GM12878 (cell line): ENCODE results near the gene SIM2. TPM values are rescaled to one million over a fixed set of nuclear protein-coding genes. Genes with fewer than 3 reads are reported as not detected.

Source experiments
- ATAC-seq: fragments of 200-7000 bp; cut with Tn5 transposase; 3 replicates; pipeline ENCODE4 v1.9.1; 2020; ENCODE audit warnings: mild to moderate bottlenecking, moderate library complexity
- BruUV-seq: library from RNA; stranded (reverse); fragments of 400-500 nt; replicated peaks from 2 replicates; lab custom pipeline; 2021; lab: Mats Ljungman, UMichigan
- CTCF ChIA-PET: fragments of 300-600 bp; sonication (Branson Sonifier 250); formaldehyde crosslinking; extraction: SDS; loops from one replicate; lab custom pipeline; 2021; ENCODE audit warnings: inconsistent platforms; lab: Yijun Ruan, JAX
- POLR2A ChIA-PET: fragments of 350-600 bp; formaldehyde crosslinking; extraction: SDS; loops from one replicate; lab custom pipeline; 2021; ENCODE audit warnings: inconsistent platforms; lab: Charles Lee
- RAD21 ChIA-PET: fragments of 300-600 bp; sonication (Branson Sonifier 250); formaldehyde crosslinking; loops from one replicate; lab custom pipeline; 2023; ENCODE audit warnings: antibody characterized with exemption; ENCODE audit not compliant: unreplicated experiment; lab: Charles Lee
- SMC1A ChIA-PET: fragments of 300-600 bp; sonication (Branson Sonifier 250); formaldehyde crosslinking; loops from one replicate; lab custom pipeline; 2023; ENCODE audit not compliant: unreplicated experiment, uncharacterized antibody; lab: Charles Lee
- DNase-seq: peaks from one replicate; pipeline ENCODE4 v3.0.0-alpha.2; 2011; ENCODE audit warnings: low read depth, low spot score
- FAIRE-seq: peaks from 3 replicates; lab custom pipeline; 2011; peaks lifted over from hg19 to GRCh38; lab: Jason Lieb, UNC
- H2AFZ ChIP-seq: 2 replicates; pipeline ENCODE4 v1.6.0; 2011; ENCODE audit warnings: low read depth, low read length, control low read depth; ENCODE audit not compliant: control insufficient read depth
- H3K27ac ChIP-seq: 2 replicates; pipeline ENCODE4 v1.5.1; 2011; ENCODE audit warnings: control low read depth; ENCODE audit not compliant: control insufficient read depth, insufficient read depth
- H3K27me3 ChIP-seq, 2 experiments: replicated peaks in 1 of 2; 2 replicates each; pipeline versions ENCODE4 v1.6.0 to v1.6.1; 2011; ENCODE audit warnings: low read length in 1 of 2; ENCODE audit not compliant: control insufficient read depth in 2 of 2, insufficient read depth in 2 of 2
- H3K36me3 ChIP-seq, 2 experiments: 2 replicates each; pipeline ENCODE4 v1.5.1; 2011; ENCODE audit warnings: low read length in 1 of 2; ENCODE audit not compliant: control insufficient read depth in 2 of 2, insufficient read depth in 2 of 2
- H3K4me1 ChIP-seq: 2 replicates; pipeline ENCODE4 v1.6.1; 2011; ENCODE audit warnings: mild to moderate bottlenecking, low read length, moderate library complexity, mixed read lengths; ENCODE audit not compliant: control insufficient read depth, insufficient read depth
- H3K4me2 ChIP-seq: 2 replicates; pipeline ENCODE4 v1.6.0; 2011; ENCODE audit warnings: control low read depth; ENCODE audit not compliant: control insufficient read depth, insufficient read depth
- H3K4me3 ChIP-seq: fragments of 200-600 bp; sonication (generic); 2 replicates; pipeline ENCODE4 v1.5.1; 2016
- H3K79me2 ChIP-seq: 2 replicates; pipeline ENCODE4 v1.6.0; 2011; ENCODE audit warnings: low read length; ENCODE audit not compliant: control insufficient read depth, insufficient read depth
- H3K9ac ChIP-seq: 2 replicates; pipeline ENCODE4 v1.8.0; 2011; ENCODE audit warnings: low read length, control low read depth, mixed read lengths; ENCODE audit not compliant: control insufficient read depth, insufficient read depth
- H3K9me3 ChIP-seq: replicated peaks from 3 replicates; pipeline ENCODE4 v1.5.1; 2011; ENCODE audit warnings: mild to moderate bottlenecking, low read length; ENCODE audit not compliant: control insufficient read depth, insufficient read depth
- H4K20me1 ChIP-seq: 2 replicates; pipeline ENCODE4 v1.6.0; 2011; ENCODE audit not compliant: control insufficient read depth, insufficient read depth
- ATF7 ChIP-seq: fragments of 450-650 bp; IDR thresholded peaks from 2 replicates; pipeline ENCODE4 v1.6.1; 2016; ENCODE audit warnings: low read depth, mild to moderate bottlenecking
- BACH1 ChIP-seq: fragments of 450-650 bp; IDR thresholded peaks from 2 replicates; pipeline ENCODE4 v1.6.1; 2017; ENCODE audit warnings: mild to moderate bottlenecking, borderline replicate concordance
- BRCA1 ChIP-seq: IDR thresholded peaks from 2 replicates; pipeline ENCODE4 v1.6.1; 2011; ENCODE audit warnings: low read depth, low read length, improper control_type of control experiment
- CHD2 ChIP-seq: IDR thresholded peaks from 2 replicates; pipeline ENCODE4 v1.6.1; 2011; ENCODE audit warnings: low read depth, low read length, improper control_type of control experiment, borderline replicate concordance
- FOXK2 ChIP-seq: fragments of 450-650 bp; IDR thresholded peaks from 2 replicates; pipeline ENCODE4 v1.6.1; 2017; ENCODE audit warnings: mild to moderate bottlenecking, moderate library complexity
- MXI1 ChIP-seq: fragments of 150-350 bp; IDR thresholded peaks from 2 replicates; pipeline ENCODE4 v1.6.1; 2011; ENCODE audit warnings: low read depth, mild to moderate bottlenecking, inconsistent platforms, low read length, improper control_type of control experiment
- NR2F1 ChIP-seq: fragments of 450-650 bp; conservative IDR thresholded peaks from 2 replicates; pipeline ENCODE4 v1.6.1; 2017; ENCODE audit warnings: mild to moderate bottlenecking
- RAD51 ChIP-seq: fragments of 450-650 bp; IDR thresholded peaks from 2 replicates; pipeline ENCODE4 v1.6.1; 2016; ENCODE audit warnings: moderate library complexity, mild to moderate bottlenecking, inconsistent platforms
- SIX5 ChIP-seq: IDR thresholded peaks from 2 replicates; pipeline ENCODE4 v1.6.1; 2011; ENCODE audit warnings: mild to moderate bottlenecking, low read depth, low read length, moderate library complexity; ENCODE audit not compliant: severe bottlenecking
- SPI1 ChIP-seq: IDR thresholded peaks from 2 replicates; pipeline ENCODE4 v1.6.1; 2011; ENCODE audit warnings: low read depth, mild to moderate bottlenecking, low read length, moderate library complexity, borderline replicate concordance; ENCODE audit not compliant: insufficient read depth
- STAT3 ChIP-seq: IDR thresholded peaks from 2 replicates; pipeline ENCODE4 v1.6.1; 2011; ENCODE audit warnings: low read depth, low read length, improper control_type of control experiment
- ZNF622 ChIP-seq: fragments of 450-650 bp; IDR thresholded peaks from 2 replicates; pipeline ENCODE4 v1.6.1; 2017; ENCODE audit warnings: mild to moderate bottlenecking, inconsistent platforms
- ZZZ3 ChIP-seq: IDR thresholded peaks from 2 replicates; pipeline ENCODE4 v1.6.1; 2011; ENCODE audit warnings: low read depth; ENCODE audit not compliant: control insufficient read depth, insufficient read length
- WGBS: methylation state at CpG from one replicate; pipeline ENCODE4 v1.1.6; 2016; ENCODE audit warnings: low lambda C conversion rate; ENCODE audit not compliant: insufficient replicate concordance, insufficient coverage; ENCODE audit errors: missing lambda C conversion rate; 5-methylcytosine and 5-hydroxymethylcytosine counted together
- in situ Hi-C: fragments of 300-500 bp; cut with MboI; formaldehyde crosslinking; loops from 9 replicates; pipeline ENCODE4 v1.14.3; 2018; ENCODE audit warnings: mixed read lengths
- intact Hi-C: fragments of 100-400 bp; cut with micrococcal nuclease; formaldehyde crosslinking; loops from one replicate; pipeline ENCODE4 v1.14.2; 2022; ENCODE audit not compliant: unreplicated experiment
- polyA plus RNA-seq, 11 experiments: library from polyadenylated mRNA; depleted of rRNA in 4 of 11; unstranded in 6 of 11; stranded (reverse) in 5 of 11; fragments of >200 nt; fragmentation: Nextera tagmentation in 4 of 11; fragmentation: Illumina TruSeq in 1 of 11; extraction: Ambion mirVana in 4 of 11; extraction: Trizol in 1 of 11; gene quantifications; 1 replicate in 1 of 11; 2 replicates in 10 of 11; pipeline versions ENCODE4 v1.2.1 to v1.2.3, GENCODE V29; 2011 to 2016; ENCODE audit warnings: inconsistent platforms in 2 of 11, missing spikeins in 2 of 11, low read depth in 1 of 11
- total RNA-seq, 4 experiments: library from RNA; depleted of rRNA in 3 of 4; stranded (reverse); fragments of >200 nt in 3 of 4; fragmentation: Illumina TruSeq in 1 of 4; extraction: Trizol in 1 of 4; gene quantifications; 2 replicates each; pipeline versions ENCODE4 v1.2.1 to v1.2.3, GENCODE V29; 2013 to 2021
- TF ChIP-seq, protein P1 (sequence below): IDR thresholded peaks from 2 replicates; pipeline ENCODE4 v1.6.1; 2011; ENCODE audit warnings: mild to moderate bottlenecking, low read depth, low read length, moderate library complexity; ENCODE audit not compliant: insufficient replicate concordance
- TF ChIP-seq, protein P2 (sequence below): fragments of 450-650 bp; IDR thresholded peaks from 2 replicates; pipeline ENCODE4 v1.6.1; 2016; ENCODE audit warnings: mild to moderate bottlenecking
- TF ChIP-seq, protein P3 (sequence below): fragments of 450-650 bp; IDR thresholded peaks from 2 replicates; pipeline ENCODE4 v1.6.1; 2016; ENCODE audit warnings: mild to moderate bottlenecking, moderate library complexity, borderline replicate concordance

SIM2 gene
- total and polyA plus RNA-seq, 10 of the 15 experiments (the other 5 are each of a cell fraction or from before 2014, with no cell fraction given), result 0.02 to 0.15 (median 0.05) TPM; not detected in 7

DNA sequence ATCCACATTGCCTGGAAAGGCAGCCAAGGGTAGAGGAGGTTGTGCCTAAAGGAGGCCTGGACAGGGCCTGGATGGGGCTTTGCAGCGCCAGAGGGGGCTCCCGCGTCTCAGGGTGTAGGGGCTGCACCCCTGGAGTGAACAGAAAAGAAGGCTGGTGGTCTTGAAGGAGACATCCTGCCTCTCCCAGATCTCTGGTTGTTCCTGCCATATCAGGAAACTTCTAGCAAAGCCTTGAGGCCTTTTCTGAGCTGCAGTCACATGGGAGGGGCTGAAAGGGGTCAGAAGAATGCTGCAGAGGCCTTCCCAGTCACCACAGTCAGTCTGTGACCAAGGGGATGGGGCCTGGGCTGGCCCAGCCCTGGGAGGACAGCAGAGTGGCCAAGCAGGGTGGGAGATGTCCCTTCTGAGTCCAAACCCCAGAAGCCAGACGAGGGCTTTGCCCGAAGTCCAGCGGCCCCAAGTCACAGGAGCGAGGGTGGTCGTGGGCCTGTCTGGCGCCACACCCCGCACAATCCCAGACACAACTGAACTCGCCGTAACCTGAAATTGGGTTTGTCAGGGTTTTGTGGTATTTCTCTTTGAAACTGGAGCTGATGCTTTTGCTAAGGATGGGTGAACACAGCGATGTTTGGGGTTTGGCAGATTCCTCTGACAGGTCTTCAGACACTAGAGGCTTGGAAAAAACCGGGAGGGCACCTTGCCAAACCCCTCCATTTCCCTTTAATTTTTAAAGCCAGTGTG, 29.6 kb downstream of the SIM2 start:
- FAIRE-seq, result no peak
- Histone ChIP-seq H3K9ac (no peak overlapping the region), H3K9me3 (no peaks in the 10 kb centered on the region), H3K27me3 (no peaks in the 10 kb centered on the region; a peak in 2 of 4 replicates), H3K36me3 (no peaks in the 10 kb centered on the region), H3K79me2 (no peaks in the 10 kb centered on the region), H3K4me3 (no peak overlapping the region), H3K27ac (no peak overlapping the region), H3K4me1 (no peaks in the 10 kb centered on the region), H4K20me1 (no peaks in the 10 kb centered on the region), H2AFZ (no peak overlapping the region), H3K4me2 (no peak overlapping the region)
- no TSS peak for BruUV-seq
- ChIA-PET SMC1A (no interaction called here), POLR2A (no interaction called here), RAD21 (no interaction called here), CTCF (no interaction called here)
- intact Hi-C loops, result loop anchor here (10.0 kb wide), 1 partner anchor 304 kb away; no protein-coding TSS in a partner anchor
- ATAC-seq, result no peak
- WGBS, result 37% methylated on average over 14 of the region's 14 CpGs
- no peak for DNase-seq
- in situ Hi-C loops, result no loop called here
- TF ChIP-seq RAD51 (no peak), BACH1 (no peak), CHD2 (no peak), ZNF622 (no peak), SPI1 (no peak), BRCA1 (no peak), ATF7 (no peak), ZZZ3 (no peak), FOXK2 (no peak), STAT3 (no peak), SIX5 (no peak), MXI1 (no peak), NR2F1 (no peak)
- TF ChIP-seq, protein P1, sequence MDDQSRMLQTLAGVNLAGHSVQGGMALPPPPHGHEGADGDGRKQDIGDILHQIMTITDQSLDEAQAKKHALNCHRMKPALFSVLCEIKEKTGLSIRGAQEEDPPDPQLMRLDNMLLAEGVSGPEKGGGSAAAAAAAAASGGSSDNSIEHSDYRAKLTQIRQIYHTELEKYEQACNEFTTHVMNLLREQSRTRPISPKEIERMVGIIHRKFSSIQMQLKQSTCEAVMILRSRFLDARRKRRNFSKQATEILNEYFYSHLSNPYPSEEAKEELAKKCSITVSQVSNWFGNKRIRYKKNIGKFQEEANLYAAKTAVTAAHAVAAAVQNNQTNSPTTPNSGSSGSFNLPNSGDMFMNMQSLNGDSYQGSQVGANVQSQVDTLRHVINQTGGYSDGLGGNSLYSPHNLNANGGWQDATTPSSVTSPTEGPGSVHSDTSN, result no peak
- TF ChIP-seq, protein P2, sequence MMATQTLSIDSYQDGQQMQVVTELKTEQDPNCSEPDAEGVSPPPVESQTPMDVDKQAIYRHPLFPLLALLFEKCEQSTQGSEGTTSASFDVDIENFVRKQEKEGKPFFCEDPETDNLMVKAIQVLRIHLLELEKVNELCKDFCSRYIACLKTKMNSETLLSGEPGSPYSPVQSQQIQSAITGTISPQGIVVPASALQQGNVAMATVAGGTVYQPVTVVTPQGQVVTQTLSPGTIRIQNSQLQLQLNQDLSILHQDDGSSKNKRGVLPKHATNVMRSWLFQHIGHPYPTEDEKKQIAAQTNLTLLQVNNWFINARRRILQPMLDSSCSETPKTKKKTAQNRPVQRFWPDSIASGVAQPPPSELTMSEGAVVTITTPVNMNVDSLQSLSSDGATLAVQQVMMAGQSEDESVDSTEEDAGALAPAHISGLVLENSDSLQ, result no peak
- TF ChIP-seq, protein P3, sequence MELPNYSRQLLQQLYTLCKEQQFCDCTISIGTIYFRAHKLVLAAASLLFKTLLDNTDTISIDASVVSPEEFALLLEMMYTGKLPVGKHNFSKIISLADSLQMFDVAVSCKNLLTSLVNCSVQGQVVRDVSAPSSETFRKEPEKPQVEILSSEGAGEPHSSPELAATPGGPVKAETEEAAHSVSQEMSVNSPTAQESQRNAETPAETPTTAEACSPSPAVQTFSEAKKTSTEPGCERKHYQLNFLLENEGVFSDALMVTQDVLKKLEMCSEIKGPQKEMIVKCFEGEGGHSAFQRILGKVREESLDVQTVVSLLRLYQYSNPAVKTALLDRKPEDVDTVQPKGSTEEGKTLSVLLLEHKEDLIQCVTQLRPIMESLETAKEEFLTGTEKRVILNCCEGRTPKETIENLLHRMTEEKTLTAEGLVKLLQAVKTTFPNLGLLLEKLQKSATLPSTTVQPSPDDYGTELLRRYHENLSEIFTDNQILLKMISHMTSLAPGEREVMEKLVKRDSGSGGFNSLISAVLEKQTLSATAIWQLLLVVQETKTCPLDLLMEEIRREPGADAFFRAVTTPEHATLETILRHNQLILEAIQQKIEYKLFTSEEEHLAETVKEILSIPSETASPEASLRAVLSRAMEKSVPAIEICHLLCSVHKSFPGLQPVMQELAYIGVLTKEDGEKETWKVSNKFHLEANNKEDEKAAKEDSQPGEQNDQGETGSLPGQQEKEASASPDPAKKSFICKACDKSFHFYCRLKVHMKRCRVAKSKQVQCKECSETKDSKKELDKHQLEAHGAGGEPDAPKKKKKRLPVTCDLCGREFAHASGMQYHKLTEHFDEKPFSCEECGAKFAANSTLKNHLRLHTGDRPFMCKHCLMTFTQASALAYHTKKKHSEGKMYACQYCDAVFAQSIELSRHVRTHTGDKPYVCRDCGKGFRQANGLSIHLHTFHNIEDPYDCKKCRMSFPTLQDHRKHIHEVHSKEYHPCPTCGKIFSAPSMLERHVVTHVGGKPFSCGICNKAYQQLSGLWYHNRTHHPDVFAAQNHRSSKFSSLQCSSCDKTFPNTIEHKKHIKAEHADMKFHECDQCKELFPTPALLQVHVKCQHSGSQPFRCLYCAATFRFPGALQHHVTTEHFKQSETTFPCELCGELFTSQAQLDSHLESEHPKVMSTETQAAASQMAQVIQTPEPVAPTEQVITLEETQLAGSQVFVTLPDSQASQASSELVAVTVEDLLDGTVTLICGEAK, result no peak
